Right atrium auricular region (tissue), 2 donors: Measurements from ENCODE around the gene RNF214. TPM values are rescaled to one million over a fixed set of nuclear protein-coding genes. Genes with fewer than 3 reads are reported as not detected.

ENCODE experiments used
- DNase-seq: peaks from one replicate; pipeline ENCODE4 v3.0.0-alpha.2; 2019; ENCODE audit warnings: low spot score
- H3K27ac ChIP-seq, 2 donors: fragments of 200-600 bp; sonication (generic); 1 replicate in 1 of 2; 2 replicates in 1 of 2; pipeline ENCODE4 v1.5.1; 2016 to 2019
- H3K27me3 ChIP-seq, 2 donors: fragments of 200-600 bp; sonication (generic); one replicate each; pipeline versions ENCODE4 v1.5.1 to v1.6.0; 2017 to 2019
- H3K36me3 ChIP-seq: fragments of 200-600 bp; sonication (generic); one replicate; pipeline ENCODE4 v1.5.1; 2016
- H3K4me1 ChIP-seq, 2 donors: fragments of 200-600 bp; sonication (generic); one replicate each; pipeline versions ENCODE4 v1.5.1 to v1.6.0; 2017 to 2019
- H3K4me3 ChIP-seq, 2 donors: fragments of 200-600 bp; sonication (generic); 1 replicate in 1 of 2; 2 replicates in 1 of 2; pipeline ENCODE4 v1.5.1; 2017 to 2019; ENCODE audit warnings: mild to moderate bottlenecking in 1 of 2, moderate library complexity in 1 of 2
- H3K9me3 ChIP-seq, 2 donors: fragments of 200-600 bp; sonication (generic); one replicate each; pipeline ENCODE4 v1.5.1; 2019
- total RNA-seq, 2 donors: library from RNA; depleted of rRNA; stranded (reverse); fragments of >200 nt; gene quantifications; one replicate each; pipeline ENCODE4 v1.1.0, GENCODE V29; 2016
- TF ChIP-seq, protein P1 (sequence below), 2 donors: fragments of 200-600 bp; sonication (generic); IDR thresholded peaks; one replicate each; pipeline ENCODE4 v1.5.1; 2019; ENCODE audit warnings: antibody characterized with exemption in 2 of 2

The RNF214 gene
- total RNA-seq, 2 donors from 2014 or later, result 11.0 to 11.5 TPM

DNA sequence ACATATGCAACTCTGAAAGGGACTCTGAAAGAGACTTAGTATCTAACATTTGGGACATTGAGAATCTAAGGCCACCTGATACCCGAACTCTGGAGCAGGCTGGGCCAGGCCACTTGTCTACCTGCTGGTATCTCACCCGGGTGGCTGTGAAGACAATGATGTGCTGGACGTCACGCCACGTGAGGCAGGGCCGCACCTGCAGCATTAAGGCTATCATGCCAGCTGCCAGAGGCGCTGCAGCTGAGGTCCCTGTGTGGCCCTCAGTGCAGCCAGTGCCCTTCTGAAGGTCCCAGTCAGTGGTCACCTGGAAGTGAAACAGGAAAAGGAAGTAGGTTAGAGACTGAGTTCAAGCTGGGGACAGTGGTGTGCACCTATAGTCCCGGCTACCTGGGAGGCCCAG lies 13.0 kb upstream of the RNF214 start:
- peak overlapping the region; percentile 84 to 95 for H3K27ac ChIP-seq
- H3K36me3 ChIP-seq, result peaks cover 42% of the 10 kb centered on the region
- TF ChIP-seq, protein P1, sequence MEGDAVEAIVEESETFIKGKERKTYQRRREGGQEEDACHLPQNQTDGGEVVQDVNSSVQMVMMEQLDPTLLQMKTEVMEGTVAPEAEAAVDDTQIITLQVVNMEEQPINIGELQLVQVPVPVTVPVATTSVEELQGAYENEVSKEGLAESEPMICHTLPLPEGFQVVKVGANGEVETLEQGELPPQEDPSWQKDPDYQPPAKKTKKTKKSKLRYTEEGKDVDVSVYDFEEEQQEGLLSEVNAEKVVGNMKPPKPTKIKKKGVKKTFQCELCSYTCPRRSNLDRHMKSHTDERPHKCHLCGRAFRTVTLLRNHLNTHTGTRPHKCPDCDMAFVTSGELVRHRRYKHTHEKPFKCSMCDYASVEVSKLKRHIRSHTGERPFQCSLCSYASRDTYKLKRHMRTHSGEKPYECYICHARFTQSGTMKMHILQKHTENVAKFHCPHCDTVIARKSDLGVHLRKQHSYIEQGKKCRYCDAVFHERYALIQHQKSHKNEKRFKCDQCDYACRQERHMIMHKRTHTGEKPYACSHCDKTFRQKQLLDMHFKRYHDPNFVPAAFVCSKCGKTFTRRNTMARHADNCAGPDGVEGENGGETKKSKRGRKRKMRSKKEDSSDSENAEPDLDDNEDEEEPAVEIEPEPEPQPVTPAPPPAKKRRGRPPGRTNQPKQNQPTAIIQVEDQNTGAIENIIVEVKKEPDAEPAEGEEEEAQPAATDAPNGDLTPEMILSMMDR (IDR thresholded peaks at IDR 0.05), result no peak
- no peaks in the 10 kb centered on the region for H3K27me3 ChIP-seq
- H3K4me3 ChIP-seq, result no peak overlapping the region
- H3K4me1 ChIP-seq, result peaks cover 0 to 68% of the 10 kb centered on the region in 2 donors
- H3K9me3 ChIP-seq, result no peaks in the 10 kb centered on the region
- no peak for DNase-seq

DNA sequence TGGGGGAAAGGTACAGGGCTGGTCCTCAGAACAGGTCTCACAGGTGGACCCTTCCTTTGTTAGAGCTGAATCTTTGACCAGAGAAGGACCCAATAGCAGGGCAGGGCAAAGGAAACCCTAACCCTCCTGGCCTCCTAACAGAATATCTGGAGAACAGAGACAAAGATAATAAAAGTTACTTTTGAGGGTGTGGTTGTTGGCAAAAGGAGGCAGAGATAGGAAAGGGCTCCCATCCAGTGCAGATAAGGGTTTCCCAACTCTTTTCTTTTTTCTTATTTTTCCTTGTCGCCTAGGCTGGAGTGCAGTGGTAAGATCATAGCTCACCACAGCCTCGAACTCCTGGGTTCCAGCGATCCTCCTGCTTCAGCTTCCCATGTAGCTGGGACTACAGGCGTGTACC lies 12.5 kb upstream of the RNF214 start:
- TF ChIP-seq, protein P1 (IDR thresholded peaks at IDR 0.05), result no peak
- Histone ChIP-seq H3K27me3 (no peaks in the 10 kb centered on the region), H3K9me3 (no peaks in the 10 kb centered on the region), H3K4me3 (no peak overlapping the region), H3K27ac (peak overlapping the region; percentile 84 to 95), H3K4me1 (peaks cover 0 to 68% of the 10 kb centered on the region in 2 donors), H3K36me3 (peaks cover 39% of the 10 kb centered on the region)
- no peak for DNase-seq

DNA sequence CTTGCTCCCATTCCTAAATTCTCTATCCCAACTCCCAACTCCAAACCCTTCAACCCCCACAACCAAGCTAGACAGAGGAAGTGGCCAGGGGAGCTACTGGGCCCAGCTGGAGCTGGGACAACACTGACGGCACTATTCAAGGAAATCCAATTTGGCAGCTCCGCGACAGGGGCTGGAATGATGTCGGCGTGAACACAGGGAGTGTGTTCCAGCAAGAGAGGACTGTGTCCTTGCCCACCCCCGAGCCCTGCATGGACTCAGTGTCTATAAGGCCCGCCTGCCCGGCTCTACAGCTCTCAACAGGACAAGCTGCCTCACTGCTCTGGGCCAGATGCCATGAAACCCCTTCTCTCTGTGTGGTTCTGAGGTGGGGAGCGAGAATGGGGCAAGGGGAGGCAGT lies 11.9 kb upstream of the RNF214 start:
- peaks cover 41% of the 10 kb centered on the region for H3K36me3 ChIP-seq
- DNase-seq, result peak; percentile 91
- peak overlapping the region; percentile 84 to 95 for H3K27ac ChIP-seq
- H3K9me3 ChIP-seq, result no peaks in the 10 kb centered on the region
- H3K4me3 ChIP-seq, result no peak overlapping the region
- H3K4me1 ChIP-seq, result peaks cover 0 to 68% of the 10 kb centered on the region in 2 donors
- H3K27me3 ChIP-seq, result no peaks in the 10 kb centered on the region
- TF ChIP-seq, protein P1 (IDR thresholded peaks at IDR 0.05), result no peak

DNA sequence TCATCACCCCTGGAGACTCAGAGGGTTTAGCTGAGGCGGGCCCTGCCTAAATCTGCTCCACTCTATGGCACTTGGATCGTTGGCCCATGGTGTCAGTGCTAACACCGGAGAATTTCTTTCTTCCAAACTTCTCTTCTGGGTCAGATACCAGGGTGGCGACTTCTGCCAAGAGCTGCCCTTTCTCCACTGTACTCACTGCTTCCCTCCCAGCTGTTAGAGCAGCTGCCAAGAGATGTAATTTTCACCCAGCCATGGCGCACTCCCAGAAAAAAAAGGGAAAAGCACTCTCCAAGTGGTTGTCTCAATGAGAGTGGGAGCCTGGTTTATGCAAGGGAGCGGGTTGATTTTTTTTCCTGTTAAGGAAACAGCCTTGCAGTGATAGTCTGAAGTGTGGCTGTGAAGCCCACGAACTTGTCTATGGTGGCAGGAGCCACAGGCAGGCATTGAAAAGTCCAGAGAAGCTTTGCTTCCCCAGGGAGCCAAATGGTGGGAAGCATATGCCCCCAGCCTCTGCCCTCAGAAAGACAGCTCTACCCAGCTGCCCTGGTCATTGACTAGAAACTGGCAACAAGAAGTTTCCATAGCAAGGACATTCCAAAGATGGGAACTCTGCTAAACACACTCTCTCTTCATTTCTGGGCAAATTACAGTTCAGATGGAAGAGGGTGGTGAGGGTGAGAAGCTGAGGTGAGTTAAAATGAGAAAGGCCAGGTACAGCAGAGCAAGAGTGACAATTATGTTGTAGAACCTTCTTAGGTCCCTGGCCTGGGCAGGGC lies 11.3 kb upstream of the RNF214 start:
- Histone ChIP-seq H3K9me3 (no peaks in the 10 kb centered on the region), H3K36me3 (peaks cover 44% of the 10 kb centered on the region), H3K4me1 (peaks cover 0 to 67% of the 10 kb centered on the region in 2 donors), H3K27me3 (no peaks in the 10 kb centered on the region), H3K27ac (peak overlapping the region; percentile 84 to 95), H3K4me3 (no peak overlapping the region)
- TF ChIP-seq, protein P1 (IDR thresholded peaks at IDR 0.05), result no peak
- DNase-seq, result no peak

DNA sequence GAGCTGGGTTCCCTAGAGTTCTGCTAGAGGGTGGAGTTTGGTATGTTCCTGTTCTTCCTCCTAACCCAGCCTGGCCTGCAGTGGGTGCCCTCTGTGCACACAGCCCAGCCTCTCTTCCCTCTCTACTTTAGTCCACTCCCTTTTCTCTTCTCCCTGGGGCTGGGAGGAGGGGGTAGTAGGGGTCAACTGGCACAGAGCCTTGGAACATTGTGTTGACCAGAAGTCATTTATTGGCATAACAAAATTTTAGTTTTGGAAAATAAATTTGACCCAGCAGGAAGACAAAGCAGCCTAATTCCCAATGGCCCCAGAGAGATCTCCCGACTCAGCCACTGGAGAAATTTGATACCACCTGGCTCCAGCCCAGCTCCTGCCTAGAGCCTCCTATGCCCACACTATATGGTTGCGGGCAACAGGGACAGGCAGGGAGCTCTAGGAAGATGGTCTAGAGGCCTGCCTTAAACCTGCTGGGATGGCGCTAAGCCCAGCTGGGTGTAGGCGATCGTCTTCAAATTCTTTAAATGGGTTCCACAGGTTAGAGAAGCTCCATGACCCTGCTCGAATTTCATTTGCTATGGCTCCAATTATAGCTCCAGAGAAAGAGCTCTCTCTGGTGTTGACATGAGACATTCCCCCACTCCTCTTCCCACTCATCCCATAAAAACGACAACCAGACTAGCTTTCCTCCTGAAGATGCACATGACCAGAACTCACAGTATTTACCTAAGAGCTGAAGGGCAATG lies 10.5 kb upstream of the RNF214 start:
- peak overlapping the region; percentile 84 to 95 for H3K27ac ChIP-seq
- TF ChIP-seq, protein P1 (IDR thresholded peaks at IDR 0.05), result peak in 1 of 2 donors; percentile 21
- H3K4me3 ChIP-seq, result no peak overlapping the region
- peaks cover 0 to 59% of the 10 kb centered on the region in 2 donors for H3K4me1 ChIP-seq
- H3K36me3 ChIP-seq, result peaks cover 49% of the 10 kb centered on the region
- peak; percentile 86 for DNase-seq
- no peaks in the 10 kb centered on the region for H3K27me3 ChIP-seq
- no peaks in the 10 kb centered on the region for H3K9me3 ChIP-seq
